DLD1 (cell line): ENCODE data around the gene TP63.

Source experiments
- in situ Hi-C: cut with HindIII; loops from 2 replicates; pipeline ENCODE4 v1.10.0; 2017; ENCODE audit warnings: low sequenced_read_pairs

TP63 gene

DNA sequence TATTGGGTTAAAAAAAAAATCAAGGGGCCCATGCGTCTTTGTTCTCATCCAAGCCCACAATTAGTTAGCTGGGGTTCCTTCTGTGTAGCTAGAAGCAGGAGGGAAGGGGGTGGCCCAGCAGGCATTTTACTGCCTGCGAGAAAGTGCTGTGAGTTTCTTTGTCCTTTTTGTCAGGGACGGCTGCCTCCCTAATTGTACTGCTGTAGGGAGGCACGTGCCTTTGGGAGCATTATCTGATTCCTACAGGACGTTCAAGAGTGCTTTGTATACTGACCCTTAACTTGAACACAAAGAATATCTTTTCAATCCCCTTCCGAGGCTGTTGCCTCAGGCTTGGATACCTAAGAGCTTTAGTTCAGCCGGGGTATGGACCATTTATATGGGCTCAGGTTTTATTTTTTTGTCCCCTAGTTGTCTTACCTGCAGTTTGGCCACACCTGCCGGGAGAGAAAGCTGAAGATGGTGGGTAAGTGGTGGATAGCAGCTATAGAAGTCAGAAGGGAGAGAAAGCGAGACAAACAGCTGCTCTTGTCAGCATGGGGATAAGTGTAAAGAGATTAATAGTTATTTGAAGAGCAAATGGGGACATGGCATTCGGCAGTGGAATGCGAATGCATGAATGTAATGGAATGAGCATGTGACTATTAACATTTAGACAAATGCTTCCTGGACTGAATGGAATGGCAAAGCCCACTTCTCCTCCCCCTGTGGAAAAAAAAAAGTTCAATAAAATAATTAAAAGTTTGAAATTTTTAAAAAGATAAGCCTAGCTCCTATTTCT, 175.2 kb downstream of the TP63 start:
- in situ Hi-C loops = no loop called here

DNA sequence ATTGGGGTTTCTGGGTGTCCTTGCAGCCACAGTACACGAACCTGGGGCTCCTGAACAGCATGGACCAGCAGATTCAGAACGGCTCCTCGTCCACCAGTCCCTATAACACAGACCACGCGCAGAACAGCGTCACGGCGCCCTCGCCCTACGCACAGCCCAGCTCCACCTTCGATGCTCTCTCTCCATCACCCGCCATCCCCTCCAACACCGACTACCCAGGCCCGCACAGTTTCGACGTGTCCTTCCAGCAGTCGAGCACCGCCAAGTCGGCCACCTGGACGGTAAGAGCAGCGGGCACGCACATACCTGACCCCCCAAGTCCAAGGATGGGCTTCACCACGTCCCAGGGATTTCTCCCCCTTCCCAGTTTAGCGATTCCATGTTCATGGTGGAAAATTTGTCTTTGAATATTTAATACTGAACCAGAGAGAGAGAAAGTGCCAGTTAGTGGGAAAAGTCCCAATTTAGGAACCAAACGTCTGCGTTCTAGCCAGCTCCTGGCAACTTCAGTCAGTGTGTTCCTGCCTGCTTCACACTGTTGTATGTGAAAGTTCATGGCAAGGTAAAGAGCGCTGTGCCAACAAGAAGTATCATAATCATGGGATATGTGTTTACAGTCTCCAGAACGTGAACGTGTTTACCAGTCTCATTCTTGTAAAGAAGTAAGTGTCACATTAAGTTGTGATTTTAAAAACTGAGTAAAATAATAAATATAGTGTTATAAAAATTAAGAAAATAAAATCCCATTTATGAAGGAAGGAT, 177.2 kb downstream of the TP63 start:
- in situ Hi-C loops = no loop called here

DNA sequence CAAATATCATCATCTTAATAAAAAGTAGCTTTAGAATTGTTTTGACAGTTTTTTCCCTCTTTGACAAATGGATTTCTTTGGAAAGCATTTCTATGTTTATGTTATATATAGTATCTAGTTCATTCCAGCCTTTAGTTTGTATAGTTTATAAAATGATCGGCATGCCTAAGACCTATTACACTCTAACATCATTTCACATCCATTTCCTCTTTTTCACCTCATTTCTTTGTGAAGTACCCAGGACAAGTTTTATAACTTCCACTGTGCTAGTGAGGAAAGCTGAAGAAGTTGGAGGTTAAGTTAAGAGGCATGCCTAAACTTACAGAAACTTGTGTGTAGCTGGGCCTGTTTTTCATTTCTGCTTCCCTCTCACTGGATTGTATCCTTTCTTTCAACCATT, 178.4 kb downstream of the TP63 start:
- in situ Hi-C loops = no loop called here

DNA sequence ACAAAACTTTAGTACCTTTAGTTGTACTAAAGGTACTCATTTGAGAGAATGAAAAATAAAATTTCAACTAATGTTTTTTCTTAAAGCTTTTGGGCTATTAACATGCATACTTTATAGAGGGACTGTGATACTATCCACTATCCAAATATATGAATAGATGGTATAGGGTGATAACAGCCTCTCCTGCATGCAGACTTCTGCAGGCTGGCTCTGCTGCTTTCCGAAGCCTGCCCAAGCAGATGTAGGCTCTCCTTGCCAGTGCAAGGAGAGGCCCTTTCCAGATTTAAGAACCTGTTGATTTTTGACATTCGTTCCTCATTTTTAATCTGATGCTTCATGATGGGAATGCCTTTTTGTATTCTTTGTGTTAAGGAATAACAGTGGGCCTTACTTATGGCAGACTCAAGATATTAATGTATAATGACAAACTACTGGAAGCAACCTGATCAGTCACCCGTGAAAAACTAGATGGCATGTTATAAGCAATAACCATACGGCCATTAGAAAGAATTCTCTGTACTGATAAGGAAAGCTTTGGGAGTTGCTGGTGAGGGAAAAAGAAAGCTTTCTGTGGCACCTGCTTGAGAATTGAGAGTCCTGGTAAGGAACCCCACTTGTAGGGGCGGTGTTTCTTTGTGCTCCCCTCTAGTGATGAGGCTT, 181.7 kb downstream of the TP63 start:
- in situ Hi-C loops = no loop called here

DNA sequence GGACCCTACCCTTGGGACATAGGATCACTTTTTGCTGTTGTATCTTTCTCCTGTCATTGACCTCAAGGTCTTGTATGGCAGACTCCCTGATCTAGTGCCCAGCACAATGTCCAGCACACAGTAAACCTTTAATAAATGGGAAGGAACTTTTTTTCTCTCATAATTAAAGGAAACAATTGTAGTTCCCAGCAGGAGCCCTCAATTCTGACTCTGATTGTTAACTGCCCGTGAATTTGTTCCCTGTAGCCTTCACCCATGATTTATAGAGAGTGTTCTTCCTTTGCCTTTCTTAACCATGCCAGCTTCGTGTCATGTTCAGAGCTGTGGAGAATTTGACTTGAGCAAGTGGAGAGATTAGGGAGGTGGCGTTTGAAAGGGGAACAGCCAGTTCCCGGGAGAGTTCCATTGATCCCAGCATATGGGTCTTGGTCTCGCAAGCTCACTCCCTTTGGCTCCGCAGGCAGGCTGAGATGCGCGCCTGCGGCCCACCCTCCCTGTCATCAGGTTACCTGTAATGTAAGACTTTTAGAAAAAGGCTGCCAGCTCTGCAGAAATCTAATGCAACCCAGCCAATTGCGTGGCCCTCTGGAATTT, 182.6 kb downstream of the TP63 start:
- in situ Hi-C loops = no loop called here

DNA sequence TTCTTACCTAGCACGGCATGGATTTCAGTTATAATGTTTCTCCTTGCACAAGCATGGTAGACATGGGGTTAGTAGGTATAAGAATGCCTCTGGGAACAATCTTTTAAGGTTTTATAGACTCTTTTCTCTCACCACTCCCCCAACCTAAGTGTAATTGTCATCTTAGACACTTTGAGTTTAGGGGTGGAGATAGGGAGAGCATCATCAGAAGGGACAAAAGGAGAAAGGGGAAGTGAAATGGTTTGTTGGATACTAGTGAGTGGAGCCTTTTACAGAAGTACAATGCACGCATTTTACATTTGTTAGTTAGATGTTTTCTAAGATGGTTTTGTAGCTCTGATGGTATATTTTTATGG, 189.2 kb downstream of the TP63 start:
- in situ Hi-C loops = no loop called here

DNA sequence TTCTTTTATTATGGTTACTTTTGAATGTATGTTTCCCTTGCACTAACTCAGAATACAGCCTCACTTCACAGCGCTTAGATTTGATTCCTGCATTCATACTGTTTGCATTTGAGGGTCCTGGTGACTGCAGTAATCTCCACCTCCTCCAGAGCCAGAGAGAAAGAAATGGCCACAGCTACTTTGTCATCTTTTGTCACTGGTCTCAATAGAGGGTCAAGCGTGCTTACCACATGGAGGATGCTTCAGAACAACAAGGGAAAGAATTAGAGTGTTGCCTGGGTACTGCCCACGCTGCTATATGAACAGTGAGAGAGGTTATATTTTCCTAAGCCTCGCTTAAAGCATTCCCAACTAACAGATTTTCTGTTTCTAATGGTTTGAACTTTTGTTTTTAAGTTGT, 190.1 kb downstream of the TP63 start:
- in situ Hi-C loops = no loop called here

DNA sequence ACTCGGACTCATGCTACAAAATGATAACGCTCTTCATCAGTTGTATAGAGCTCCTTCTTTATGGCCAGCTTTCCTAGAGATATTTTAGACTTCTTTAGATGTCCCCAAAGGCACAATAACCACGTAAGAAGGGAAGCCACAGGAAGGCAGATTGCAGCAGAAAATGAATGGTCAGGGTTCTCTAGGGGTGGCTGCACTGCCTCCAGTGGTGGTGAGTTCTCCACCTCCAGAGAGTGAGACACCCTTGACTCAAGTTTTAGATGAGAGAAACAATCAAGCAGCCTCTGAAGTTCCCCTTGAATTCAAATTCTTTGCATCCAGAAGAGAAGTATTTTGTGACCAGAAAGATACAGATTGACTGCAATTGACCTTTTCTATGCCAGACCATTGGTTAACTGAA, 191.5 kb downstream of the TP63 start:
- in situ Hi-C loops = no loop called here

DNA sequence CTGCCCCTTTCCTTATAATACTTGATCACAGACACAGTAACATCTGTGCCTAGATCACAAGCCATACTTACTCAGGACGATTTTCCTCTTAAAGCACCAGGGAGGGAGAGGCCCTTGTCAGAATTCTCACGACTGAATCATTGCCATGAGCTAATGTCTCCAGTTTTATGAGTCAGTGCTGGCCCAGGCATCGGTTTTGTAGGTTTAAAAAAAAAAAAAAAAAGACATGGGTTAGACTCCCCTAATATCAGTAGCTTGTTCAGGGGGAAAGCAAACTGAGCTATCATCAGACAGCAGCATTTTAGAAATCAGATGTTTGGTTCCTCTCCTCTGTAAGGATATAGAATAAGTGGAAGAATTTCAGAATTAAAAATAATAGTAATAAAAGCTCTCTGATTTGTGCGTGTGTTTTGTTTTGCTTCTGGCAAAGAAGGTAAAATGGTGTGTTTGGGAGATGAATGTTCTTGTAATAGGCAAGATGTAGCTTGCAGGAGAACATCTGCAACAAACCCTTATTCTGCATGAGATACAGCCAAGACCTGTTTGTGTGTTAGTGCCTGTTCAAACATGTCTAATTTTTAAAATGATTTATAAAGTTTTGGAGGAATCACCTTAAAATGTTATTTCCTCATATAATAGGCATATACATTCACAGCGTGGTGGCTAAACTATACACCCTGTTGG, 193.6 kb downstream of the TP63 start:
- in situ Hi-C loops = no loop called here

DNA sequence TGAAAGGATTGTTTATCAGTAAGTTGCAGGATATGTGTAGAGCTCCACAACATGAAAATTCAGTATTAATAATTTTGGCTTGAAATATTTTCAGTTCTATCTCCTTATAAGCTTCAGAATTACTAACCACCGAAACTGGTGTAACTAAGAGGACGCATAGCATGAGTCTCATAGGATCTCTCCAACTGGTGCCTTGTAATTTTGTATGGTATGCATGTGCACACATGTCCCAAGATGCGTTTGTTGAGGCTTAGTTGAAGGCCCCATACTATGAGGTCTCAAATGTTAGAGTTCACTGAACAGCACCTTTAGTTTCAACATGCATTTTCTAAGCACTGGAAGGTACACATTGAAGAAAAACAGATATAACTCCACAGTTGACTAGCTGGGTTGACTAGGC, 195.4 kb downstream of the TP63 start:
- in situ Hi-C loops = no loop called here

DNA sequence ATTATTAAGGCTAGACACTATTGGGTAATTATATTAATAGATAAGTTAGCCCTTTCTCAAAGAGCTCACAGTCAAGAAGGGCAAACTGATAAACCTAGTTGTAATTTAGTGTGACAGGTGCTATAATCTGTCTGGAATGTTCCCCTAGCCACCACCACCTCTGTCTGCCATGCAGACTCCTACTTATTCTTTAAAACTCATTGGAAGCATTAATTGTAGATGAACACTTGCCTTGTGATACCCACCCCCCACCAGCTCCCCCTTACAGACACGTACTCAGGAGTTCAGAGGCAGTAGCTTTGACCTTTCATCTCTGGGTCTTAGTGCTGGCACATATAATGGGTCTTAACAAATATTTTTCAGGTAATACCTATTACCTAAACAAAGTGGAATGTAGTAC, 195.9 kb downstream of the TP63 start:
- in situ Hi-C loops = no loop called here

DNA sequence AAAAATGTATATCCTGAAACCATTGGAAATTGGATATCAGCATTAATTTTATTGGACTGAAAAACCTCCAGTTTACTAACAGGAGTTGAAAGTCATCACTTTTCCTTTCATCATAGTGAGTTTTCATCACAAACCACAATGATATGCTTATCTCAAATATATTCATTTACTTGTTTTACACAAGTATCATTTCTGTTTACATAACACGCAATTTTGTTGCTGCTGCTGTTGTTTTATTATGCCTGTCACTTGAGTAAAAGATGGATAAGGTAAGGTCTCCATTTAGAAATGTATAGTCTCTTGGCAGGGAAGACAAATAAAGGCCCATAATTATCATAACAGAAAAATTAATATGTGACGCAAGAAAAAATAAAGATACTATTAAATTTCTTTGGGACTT, 199.2 kb downstream of the TP63 start:
- in situ Hi-C loops = no loop called here

DNA sequence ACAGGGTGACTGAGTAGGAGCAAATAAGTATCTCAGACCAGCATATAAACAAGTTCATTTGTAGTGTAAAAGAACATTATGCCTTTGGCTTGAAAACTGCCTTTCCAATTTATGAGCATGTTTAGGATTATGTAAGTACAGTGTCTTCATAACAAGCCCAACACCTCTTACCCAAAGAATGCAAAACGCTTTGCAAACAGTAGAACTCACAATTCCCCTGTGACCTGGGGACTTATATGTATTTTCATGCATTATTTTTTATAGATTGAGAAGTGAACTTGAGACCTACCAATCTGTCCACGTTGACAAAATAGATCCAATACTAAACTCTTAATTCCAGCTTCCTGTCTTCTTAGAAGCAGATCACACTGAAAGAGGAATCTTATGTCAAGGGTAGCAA, 202.1 kb downstream of the TP63 start:
- in situ Hi-C loops = no loop called here

DNA sequence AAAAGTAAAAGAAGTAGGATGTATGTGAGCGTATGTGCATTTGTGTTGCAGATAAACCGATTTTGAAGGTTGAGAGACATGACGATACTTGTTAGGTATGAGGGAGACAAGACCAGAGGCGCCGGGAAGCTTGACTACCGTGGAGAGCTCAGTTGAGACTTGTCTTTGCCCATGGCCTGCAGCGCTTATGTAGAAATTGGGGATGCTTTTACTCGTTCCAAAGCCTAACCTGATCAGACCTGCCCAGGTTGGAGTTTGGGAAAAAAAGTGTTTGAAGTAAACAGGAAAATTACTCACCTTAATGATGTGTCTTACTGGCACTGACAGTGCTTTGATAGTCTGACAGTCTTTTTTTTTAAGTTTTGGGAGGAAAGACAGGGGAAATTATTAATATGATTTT, 202.8 kb downstream of the TP63 start:
- in situ Hi-C loops = no loop called here

DNA sequence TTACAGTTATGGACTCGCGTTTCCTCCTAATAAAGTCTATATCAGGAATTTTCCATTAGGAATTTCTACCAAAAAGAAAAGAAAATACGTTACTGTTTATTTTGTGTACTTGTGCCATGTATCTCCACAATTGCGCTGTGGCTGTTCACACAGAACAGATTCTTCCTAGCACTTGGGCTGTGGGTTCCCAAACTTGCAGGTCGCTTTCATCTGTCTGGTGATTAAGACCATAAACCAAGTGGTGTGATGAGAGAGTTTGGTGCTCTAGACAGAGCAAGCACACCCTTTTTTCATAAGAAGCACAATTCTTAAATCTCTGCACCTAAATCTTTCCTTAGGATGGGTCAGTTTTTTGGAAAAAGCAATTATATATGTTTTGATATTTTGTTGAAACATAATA, 203.3 kb downstream of the TP63 start:
- in situ Hi-C loops = no loop called here

DNA sequence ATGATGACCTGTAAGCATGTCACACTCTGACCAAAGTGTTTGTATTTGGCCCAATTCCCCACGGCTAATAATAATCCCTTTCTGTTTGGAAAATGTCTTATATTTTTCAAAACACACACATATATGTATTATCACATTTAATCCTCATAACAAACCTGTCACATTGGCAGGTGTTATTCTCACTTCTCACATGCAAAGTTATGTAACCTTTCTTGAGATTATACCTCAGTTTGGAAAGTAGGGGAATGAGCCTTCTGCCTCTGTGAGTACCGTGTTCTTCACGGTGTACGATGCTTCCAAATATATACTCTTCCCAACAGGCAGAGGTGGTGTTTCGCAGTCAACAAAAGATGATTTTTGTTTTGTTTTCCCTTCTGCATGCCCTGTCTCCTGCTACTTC, 205.6 kb downstream of the TP63 start:
- in situ Hi-C loops = no loop called here

DNA sequence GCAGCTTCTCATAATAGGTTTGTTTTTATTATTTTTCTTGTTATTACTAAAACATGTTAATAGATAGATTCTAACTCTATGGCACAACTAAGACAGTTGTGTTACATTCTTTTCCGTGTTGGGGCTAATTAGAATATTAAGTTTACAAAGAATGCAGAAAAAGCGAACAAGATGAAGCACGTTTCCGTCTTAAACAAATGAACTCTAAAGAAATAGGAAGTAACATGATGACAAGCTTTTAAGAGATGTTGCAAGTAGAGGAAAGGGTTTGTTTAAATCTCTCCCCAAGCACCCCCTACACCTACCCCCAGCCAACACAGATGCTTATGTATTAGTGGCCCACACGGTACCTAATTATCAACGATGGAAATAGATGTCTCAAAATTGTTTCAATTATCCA, 207.1 kb downstream of the TP63 start:
- in situ Hi-C loops = no loop called here

DNA sequence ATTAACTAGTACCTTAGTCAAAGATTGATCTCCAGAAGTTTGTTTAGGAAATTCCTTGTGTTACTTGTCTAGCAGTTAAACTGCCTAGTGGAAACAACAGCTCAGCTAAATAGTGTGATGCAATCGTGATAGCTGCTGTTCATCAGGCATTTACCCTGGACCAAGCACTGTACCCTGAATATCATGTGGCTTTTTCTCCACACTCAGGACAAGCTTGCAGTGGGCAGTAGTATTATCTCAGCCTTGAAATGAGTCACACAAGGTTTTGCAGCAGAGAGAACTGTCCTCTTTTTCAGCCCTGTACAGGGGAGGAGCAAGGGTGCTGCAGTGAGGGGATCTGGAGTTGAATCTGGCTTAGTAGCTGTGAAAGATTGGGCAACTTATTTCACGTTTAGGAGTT, 208.4 kb downstream of the TP63 start:
- in situ Hi-C loops = no loop called here

DNA sequence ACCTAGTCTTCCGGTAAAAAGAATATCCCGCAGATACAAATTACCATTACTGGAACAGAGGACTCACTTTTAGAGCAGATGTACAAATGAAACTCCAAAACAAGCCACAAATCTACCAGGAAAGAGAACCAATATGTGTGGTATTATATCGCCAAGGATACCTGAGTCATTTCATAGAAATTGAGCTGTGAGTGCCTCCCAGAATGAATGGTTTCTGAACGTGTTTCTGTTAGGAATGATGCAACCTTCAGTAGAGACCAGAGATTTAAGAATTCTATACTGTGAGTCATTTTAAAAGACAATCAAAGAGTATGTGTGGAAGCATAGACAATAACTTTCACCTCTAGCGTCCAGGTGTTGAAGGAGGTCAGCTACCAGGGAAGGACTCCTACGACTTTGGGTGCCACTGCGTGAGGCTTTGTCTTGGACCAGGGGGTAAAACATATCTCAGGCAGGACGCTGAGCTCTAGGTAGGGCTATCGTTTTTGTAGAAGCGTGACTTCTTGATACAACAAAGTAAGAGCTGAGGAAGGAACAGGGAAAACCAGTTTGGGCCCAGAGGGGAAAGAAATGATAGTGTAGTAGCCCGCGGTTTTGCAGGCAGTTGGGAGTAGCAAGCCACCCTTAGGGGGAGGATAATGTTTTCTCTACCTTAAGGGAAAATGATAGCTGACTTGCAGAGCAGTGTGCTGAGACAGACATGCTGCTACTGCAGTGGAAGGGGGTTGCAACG, 210.4 kb downstream of the TP63 start:
- in situ Hi-C loops = no loop called here
